HG02763 (cell line): ENCODE data around the gene CISD1.

Source experiments
- ATAC-seq: cut with Tn5 transposase; IDR thresholded peaks from one replicate; pipeline ENCODE4 v1.9.1; 2021; ENCODE audit warnings: mild to moderate bottlenecking, moderate library complexity; ENCODE audit not compliant: unreplicated experiment

Gene CISD1

GRCh38 chr10:58265249-58265648 lies 3.7 kb upstream of the CISD1 start:
- ATAC-seq: no peak

DNA sequence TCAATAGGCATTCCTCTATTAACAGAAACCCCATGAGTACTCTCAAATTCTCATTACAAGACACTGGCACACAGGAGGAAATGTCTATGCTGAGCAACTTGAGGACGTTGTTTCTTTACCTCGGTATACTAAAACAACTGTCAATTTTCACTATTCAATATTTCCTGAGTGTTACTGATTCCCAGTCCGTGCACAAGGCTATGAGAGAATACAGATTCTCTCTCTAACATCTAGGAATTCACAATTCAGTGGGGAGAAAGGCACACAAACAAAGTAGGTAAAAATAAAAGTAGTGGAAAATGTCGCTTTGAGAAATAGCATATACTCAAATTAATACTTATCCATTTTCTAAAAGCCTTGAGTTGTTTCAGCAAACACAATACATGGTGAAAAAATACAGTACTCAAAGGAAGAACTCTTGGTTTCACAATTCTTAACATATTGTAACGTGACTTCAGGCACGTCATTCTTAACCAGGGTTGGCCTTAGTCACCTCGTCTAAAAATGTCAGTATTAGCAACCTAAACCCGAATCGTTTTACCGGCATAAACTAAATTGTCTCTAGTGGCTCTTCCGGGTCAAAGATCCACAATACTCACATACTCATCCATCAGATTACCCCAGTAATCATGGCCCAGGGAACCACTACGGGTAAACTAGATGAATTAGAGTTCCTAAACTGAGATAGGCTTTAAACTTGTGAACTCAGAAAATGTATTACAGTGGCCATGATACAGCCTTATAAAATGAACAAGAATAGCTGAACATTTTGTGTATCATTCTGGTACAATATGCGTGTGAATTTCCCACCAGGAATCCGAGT lies 2.7 kb upstream of the CISD1 start:
- ATAC-seq: peak; percentile 8

- ATAC-seq: peak; percentile 4
Measured at GRCh38 chr10:58266826-58267712, 1.9 kb upstream of the CISD1 start.

DNA sequence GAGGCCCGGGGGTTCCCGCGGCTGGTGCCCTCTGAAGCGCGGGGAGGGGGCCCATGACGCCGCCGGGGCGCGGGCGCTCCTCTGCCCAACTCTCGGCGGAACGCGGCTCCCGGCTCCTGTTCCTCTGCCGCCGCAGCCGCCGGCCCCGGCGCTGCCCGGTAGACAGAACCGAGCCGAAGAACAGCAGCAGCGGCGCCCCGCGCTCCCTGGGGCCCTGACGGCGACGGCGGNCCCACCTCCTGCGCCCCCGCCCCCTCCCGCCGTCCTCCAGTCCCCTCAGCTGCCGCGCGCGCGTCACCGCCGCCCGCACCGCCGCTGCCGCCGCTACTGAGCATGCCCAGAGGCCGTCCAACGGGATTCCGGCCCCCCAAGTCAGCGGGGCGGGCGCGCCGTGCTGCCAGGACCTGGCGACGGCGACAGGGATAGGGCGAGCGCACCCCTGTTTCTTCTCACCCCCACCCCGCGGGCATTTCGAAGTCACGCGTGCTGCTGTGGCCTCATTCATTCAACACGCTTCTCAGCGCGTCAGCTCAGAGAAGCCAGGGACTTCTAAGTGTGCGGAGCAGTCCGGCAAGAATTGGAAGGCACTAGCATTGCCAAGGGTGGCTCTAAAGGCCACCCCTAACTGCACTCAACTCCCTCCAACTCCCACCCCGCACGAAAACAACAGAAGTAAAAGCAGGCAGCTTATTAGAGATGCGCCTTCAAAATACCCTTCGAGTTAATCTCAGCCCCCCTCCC lies 1.1 kb upstream of the CISD1 start, which contains the start of gene IPMK:
IPMK (minus strand) TSS at position 182 of the 741 bp plus-strand sequence. CDS start 283 bp downstream, outside the sequence.
- ATAC-seq: peak; percentile 62

GRCh38 chr10:58268454-58268945 lies 462 bp upstream of the CISD1 start:
- peak; percentile 0 for ATAC-seq

GRCh38 chr10:58269782-58270290 lies 874 bp downstream of the CISD1 start:
- ATAC-seq: no peak

GRCh38 chr10:58275261-58275660 lies 6.3 kb downstream of the CISD1 start:
- ATAC-seq: no peak

- ATAC-seq: no peak
Measured at GRCh38 chr10:58275908-58276307, 6.9 kb downstream of the CISD1 start.

GRCh38 chr10:58278274-58278961 lies 9.5 kb downstream of the CISD1 start:
- ATAC-seq: no peak

DNA sequence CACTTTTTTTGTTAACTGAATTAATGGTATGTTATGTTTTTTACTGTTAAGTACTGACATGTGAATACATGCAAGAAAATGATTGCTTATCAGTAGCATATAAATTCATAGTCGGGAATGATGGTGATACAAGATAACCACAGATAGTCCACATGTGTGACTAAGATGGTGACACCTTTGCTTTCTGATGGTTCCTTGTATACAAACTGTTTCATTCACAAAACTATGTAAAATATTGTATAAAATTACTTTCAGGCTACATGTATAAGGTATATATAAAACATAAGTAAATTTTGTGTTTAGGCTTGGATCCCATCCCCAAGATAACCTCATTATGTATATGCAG lies 10.0 kb downstream of the CISD1 start:
- no peak for ATAC-seq

GRCh38 chr10:58280477-58280876 lies 11.5 kb downstream of the CISD1 start:
- no peak for ATAC-seq

GRCh38 chr10:58281092-58281752 lies 12.3 kb downstream of the CISD1 start:
- ATAC-seq: no peak

DNA sequence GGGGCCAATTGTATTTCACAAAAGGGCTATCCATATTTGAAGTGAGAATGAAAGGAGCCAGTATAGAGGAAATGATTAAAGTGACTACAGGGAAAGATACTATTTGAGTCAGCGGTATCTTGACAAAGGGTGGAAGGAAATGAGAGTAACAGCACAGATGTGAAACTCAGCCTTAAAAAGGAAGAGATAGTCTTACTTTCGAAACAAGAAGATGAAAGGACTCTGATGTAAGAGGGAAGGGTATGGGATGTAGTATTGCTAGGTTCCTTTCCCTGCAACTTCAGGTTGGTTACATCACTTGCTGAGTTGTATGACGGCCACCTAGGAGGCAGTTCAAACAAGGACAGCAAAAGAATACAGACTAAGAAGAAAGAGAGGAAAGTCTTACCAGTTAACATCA lies 13.7 kb downstream of the CISD1 start:
- peak; percentile 96 for ATAC-seq

DNA sequence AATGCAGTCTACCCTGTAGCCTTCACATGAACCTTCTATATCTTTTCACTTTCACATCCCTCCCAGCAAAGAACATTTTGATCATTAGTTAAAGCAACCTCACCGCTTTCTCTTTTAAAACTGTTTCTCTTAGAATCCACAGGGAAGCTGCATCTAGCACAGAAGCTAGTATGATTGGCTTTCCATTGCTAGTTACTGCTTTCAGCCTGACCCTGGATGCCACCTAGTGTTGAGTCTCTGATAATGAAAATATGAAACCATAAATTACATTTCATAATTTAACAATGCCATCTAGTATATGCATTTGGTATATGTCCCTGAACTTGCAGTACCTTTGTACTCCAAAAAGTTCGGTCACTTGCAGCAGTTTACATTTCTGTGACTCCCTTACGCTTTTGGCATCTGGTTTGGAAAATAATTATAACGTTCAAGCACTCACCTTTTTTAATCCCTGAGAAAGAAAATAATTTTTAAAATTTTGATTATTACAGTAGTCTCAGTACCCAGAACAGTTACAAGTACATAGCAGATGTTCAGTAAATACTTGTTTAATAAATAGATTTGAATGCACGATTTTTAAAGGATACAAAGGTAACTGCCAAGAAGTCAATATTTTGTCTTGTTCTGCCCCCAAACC lies 22.7 kb downstream of the CISD1 start:
- ATAC-seq: peak; percentile 79

- ATAC-seq: no peak
Measured at GRCh38 chr10:58293989-58294388, 25.0 kb downstream of the CISD1 start.

GRCh38 chr10:58299580-58299979 lies 30.6 kb downstream of the CISD1 start:
- peak; percentile 89 for ATAC-seq

DNA sequence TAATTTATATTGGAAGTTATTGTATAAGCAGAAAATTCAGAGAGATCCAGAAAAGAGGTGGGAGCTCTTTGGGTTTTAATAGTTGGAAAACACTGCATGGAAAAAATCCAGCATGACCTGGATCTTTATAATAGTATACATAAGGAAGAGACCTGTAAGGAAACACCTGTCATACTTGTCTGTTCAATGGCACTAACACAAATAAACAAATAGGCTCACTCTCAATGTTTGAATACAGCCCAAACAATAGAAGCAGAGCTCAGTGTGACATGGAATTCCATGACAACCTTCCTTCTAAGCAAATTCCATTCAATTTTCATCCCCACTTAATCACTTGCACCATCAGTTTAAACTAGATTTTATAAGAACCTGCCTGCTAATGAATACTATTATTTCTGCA lies 31.7 kb downstream of the CISD1 start:
- no peak for ATAC-seq

GRCh38 chr10:58302254-58302653 lies 33.3 kb downstream of the CISD1 start:
- no peak for ATAC-seq

DNA sequence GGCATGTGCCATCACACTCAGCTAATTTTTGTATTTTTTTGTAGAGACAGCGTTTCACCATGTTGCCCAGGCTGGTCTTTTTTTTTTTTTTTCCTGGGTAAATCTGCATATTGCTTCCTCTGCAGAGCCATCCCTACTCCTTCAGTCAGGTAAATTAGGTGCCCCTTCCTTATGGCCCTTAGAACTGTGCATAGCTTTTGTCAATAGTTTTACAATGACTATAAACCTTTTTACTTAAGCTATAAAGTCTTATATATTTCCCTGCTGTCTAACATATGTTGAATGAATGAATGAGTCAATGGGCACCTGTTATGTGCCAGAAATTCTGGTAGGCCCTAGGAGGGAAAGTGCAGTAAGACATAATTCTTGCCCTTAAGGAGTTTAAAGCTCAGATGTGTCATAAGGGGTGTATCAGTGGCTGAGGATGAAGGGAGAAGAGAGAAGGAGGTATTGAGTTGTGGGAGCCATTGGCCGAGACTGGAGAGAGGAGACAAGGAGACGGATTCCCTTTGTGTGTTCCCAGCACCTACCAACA lies 35.2 kb downstream of the CISD1 start:
- ATAC-seq: no peak
